Measurements from ENCODE around the gene NES.

- TF ChIP-seq CTCF (conservative IDR thresholded peaks at IDR 0.05; ENCODE audit: low read depth in 2 of 2), result no peak
- TF ChIP-seq EZH2 (IDR thresholded peaks at IDR 0.05; ENCODE audit: low read depth, unreplicated experiment), result no peak
- no peak for TF ChIP-seq CREB1 (CRISPR knock-in tag; IDR thresholded peaks at IDR 0.05; ENCODE audit: low read depth)
- TF ChIP-seq POLR2AphosphoS5 (IDR thresholded peaks at IDR 0.05; ENCODE audit: low read depth), result no peak
- no peak for TF ChIP-seq EZH2phosphoT487 (IDR thresholded peaks at IDR 0.05; ENCODE audit: unreplicated experiment)
- TF ChIP-seq REST (IDR thresholded peaks at IDR 0.05; ENCODE audit: unreplicated experiment), result no peak
- TF ChIP-seq JUNB (IDR thresholded peaks at IDR 0.05; ENCODE audit: unreplicated experiment), result no peak
- no peak for TF ChIP-seq ZNF331 (CRISPR knock-in tag; IDR thresholded peaks at IDR 0.05; ENCODE audit: low read depth)
- no peak for TF ChIP-seq ETS1 (IDR thresholded peaks at IDR 0.05)
- TF ChIP-seq STAT1 (IDR thresholded peaks at IDR 0.05; ENCODE audit: unreplicated experiment), result no peak
- no peak for TF ChIP-seq ZNF462 (CRISPR knock-in tag; IDR thresholded peaks at IDR 0.05)
- no peak for TF ChIP-seq ZNF114 (CRISPR knock-in tag; IDR thresholded peaks at IDR 0.05)
Measured at GRCh38 chr1:156681196-156681960, 4.2 kb upstream of the NES start.
